H1 (cell line): ENCODE measurements around the gene PUSL1. TPM values are rescaled to one million over a fixed set of nuclear protein-coding genes. Genes with fewer than 3 reads are reported as not detected.

ENCODE experiments used
- CTCF ChIA-PET: fragments of 300-600 bp; sonication (Branson Sonifier 250); formaldehyde crosslinking; loops from one replicate; lab custom pipeline; 2021; ENCODE audit not compliant: partially characterized antibody; lab: Charles Lee
- POLR2A ChIA-PET: fragments of 300-600 bp; sonication (Branson Sonifier 250); formaldehyde crosslinking; loops from one replicate; lab custom pipeline; 2021; ENCODE audit warnings: inconsistent platforms; ENCODE audit not compliant: partially characterized antibody; lab: Charles Lee
- DNase-seq, 2 experiments: peaks; one replicate each; pipeline versions ENCODE4 v3.0.0 to v3.0.0-alpha.2; 2010 to 2022; ENCODE audit warnings: low spot score in 2 of 2, low read depth in 1 of 2, mixed read lengths in 1 of 2
- FAIRE-seq: peaks from 2 replicates; lab custom pipeline; 2011; peaks lifted over from hg19 to GRCh38; lab: Jason Lieb, UNC
- H2AFZ ChIP-seq: 2 replicates; pipeline ENCODE4 v1.8.1; 2012; ENCODE audit warnings: low read length, inconsistent platforms
- H2AK5ac ChIP-seq: 2 replicates; pipeline ENCODE4 v1.6.1; 2013; ENCODE audit warnings: low read depth, low read length
- H2BK120ac ChIP-seq: replicated peaks from 2 replicates; pipeline ENCODE3; 2013; ENCODE audit warnings: low read depth, low read length, inconsistent platforms
- H2BK12ac ChIP-seq: 2 replicates; pipeline ENCODE4 v1.6.1; 2013; ENCODE audit warnings: low read depth, low read length
- H2BK15ac ChIP-seq: 2 replicates; pipeline ENCODE4 v1.6.1; 2013; ENCODE audit warnings: low read length
- H2BK20ac ChIP-seq: 2 replicates; pipeline ENCODE4 v1.6.1; 2013; ENCODE audit warnings: low read length
- H2BK5ac ChIP-seq: 2 replicates; pipeline ENCODE4 v1.6.1; 2013; ENCODE audit warnings: low read depth, low read length
- H3K14ac ChIP-seq: 2 replicates; pipeline ENCODE4 v1.6.1; 2013; ENCODE audit warnings: inconsistent platforms; ENCODE audit not compliant: insufficient read length
- H3K18ac ChIP-seq: 2 replicates; pipeline ENCODE4 v1.6.1; 2013; ENCODE audit warnings: low read length; ENCODE audit errors: extremely low read depth
- H3K23ac ChIP-seq: 2 replicates; pipeline ENCODE4 v1.6.1; 2013; ENCODE audit warnings: inconsistent platforms; ENCODE audit not compliant: insufficient read length
- H3K23me2 ChIP-seq: 2 replicates; pipeline ENCODE4 v1.6.1; 2013; ENCODE audit warnings: low read depth, low read length
- H3K27ac ChIP-seq: 2 replicates; pipeline ENCODE4 v1.6.1; 2011; ENCODE audit warnings: low read depth, low read length, inconsistent platforms
- H3K27me3 ChIP-seq, 4 experiments: replicated peaks in 1 of 4; 1 replicate in 1 of 4; 2 replicates in 3 of 4; pipeline versions ENCODE4 v1.6.1 to v1.8.1; 2011 to 2013; ENCODE audit warnings: low read length in 3 of 4, mild to moderate bottlenecking in 3 of 4, inconsistent platforms in 2 of 4, mixed read lengths in 2 of 4, moderate library complexity in 1 of 4; ENCODE audit not compliant: control insufficient read depth in 3 of 4, insufficient read depth in 3 of 4; ENCODE audit errors: extremely low read depth in 1 of 4
- H3K36me3 ChIP-seq, 4 experiments: 2 replicates each; pipeline versions ENCODE4 v1.6.1 to v1.8.1; 2011 to 2013; ENCODE audit warnings: mild to moderate bottlenecking in 4 of 4, low read length in 3 of 4, moderate library complexity in 2 of 4, control low read depth in 1 of 4, inconsistent platforms in 1 of 4; ENCODE audit not compliant: insufficient read depth in 4 of 4, control insufficient read depth in 2 of 4
- H3K4ac ChIP-seq: replicated peaks from 2 replicates; pipeline ENCODE3; 2013; ENCODE audit warnings: low read length, low read depth, mixed read lengths, inconsistent platforms; ENCODE audit not compliant: insufficient read length
- H3K4me1 ChIP-seq, 4 experiments: replicated peaks in 1 of 4; 1 replicate in 1 of 4; 2 replicates in 3 of 4; pipeline versions ENCODE4 v1.6.1 to v1.8.1; 2011 to 2013; ENCODE audit warnings: low read length in 3 of 4, inconsistent platforms in 2 of 4, mixed read lengths in 1 of 4; ENCODE audit not compliant: insufficient read depth in 4 of 4, control insufficient read depth in 3 of 4
- H3K4me2 ChIP-seq, 2 experiments: 2 replicates each; pipeline versions ENCODE4 v1.6.1 to v1.8.1; 2011 to 2013; ENCODE audit warnings: low read depth in 2 of 2, low read length in 2 of 2, control low read depth in 1 of 2, inconsistent platforms in 1 of 2, mild to moderate bottlenecking in 1 of 2; ENCODE audit not compliant: insufficient read depth in 1 of 2
- H3K4me3 ChIP-seq, 4 experiments: fragments of 200-600, 300-600 bp in 1 of 4; sonication (generic), shearing (Covaris generic), sonication (Bioruptor Twin) in 1 of 4; 2 replicates each; pipeline versions ENCODE4 v1.5.1 to v1.8.1; 2011 to 2016; ENCODE audit warnings: low read length in 4 of 4, low read depth in 3 of 4, control low read depth in 2 of 4, inconsistent platforms in 2 of 4, mild to moderate bottlenecking in 2 of 4, mixed read lengths in 1 of 4, moderate library complexity in 1 of 4; ENCODE audit not compliant: insufficient read depth in 2 of 4; ENCODE audit errors: extremely low read depth in 1 of 4
- H3K56ac ChIP-seq: replicated peaks from 2 replicates; pipeline ENCODE3; 2013; ENCODE audit warnings: low read depth, mild to moderate bottlenecking, mixed read lengths, low read length, inconsistent platforms; ENCODE audit not compliant: insufficient read length
- H3K79me1 ChIP-seq: 2 replicates; pipeline ENCODE4 v1.6.1; 2013; ENCODE audit warnings: low read depth, low read length, control low read depth
- H3K79me2 ChIP-seq, 2 experiments: 2 replicates each; pipeline versions ENCODE4 v1.6.1 to v1.8.1; 2012 to 2013; ENCODE audit warnings: low read length in 2 of 2, mild to moderate bottlenecking in 2 of 2, inconsistent platforms in 1 of 2; ENCODE audit not compliant: insufficient read depth in 2 of 2, control insufficient read depth in 1 of 2
- H3K9ac ChIP-seq, 4 experiments: replicated peaks in 1 of 4; 1 replicate in 1 of 4; 2 replicates in 3 of 4; pipeline versions ENCODE4 v1.6.1 to v1.8.1; 2011 to 2013; ENCODE audit warnings: low read depth in 3 of 4, low read length in 3 of 4, control low read depth in 2 of 4, mild to moderate bottlenecking in 2 of 4, moderate library complexity in 2 of 4, inconsistent platforms in 1 of 4; ENCODE audit errors: extremely low read depth in 1 of 4
- H3K9me3 ChIP-seq, 2 experiments: 2 replicates each; pipeline versions ENCODE4 v1.6.1 to v1.8.1; 2012 to 2013; ENCODE audit warnings: mild to moderate bottlenecking in 2 of 2, moderate library complexity in 2 of 2, control low read depth in 1 of 2, inconsistent platforms in 1 of 2, low read depth in 1 of 2, low read length in 1 of 2, mixed read lengths in 1 of 2; ENCODE audit not compliant: insufficient read depth in 2 of 2
- H4K20me1 ChIP-seq, 2 experiments: replicated peaks in 1 of 2; 2 replicates each; pipeline versions ENCODE3 to v1.8.1; 2011 to 2013; ENCODE audit warnings: inconsistent platforms in 2 of 2, low read length in 2 of 2, mild to moderate bottlenecking in 1 of 2; ENCODE audit not compliant: insufficient read depth in 2 of 2, control insufficient read depth in 1 of 2
- H4K5ac ChIP-seq: 2 replicates; pipeline ENCODE4 v1.6.1; 2013; ENCODE audit warnings: low read length, low read depth, mixed read lengths, inconsistent platforms; ENCODE audit not compliant: insufficient read length
- H4K8ac ChIP-seq: 2 replicates; pipeline ENCODE4 v1.8.0; 2013; ENCODE audit warnings: mild to moderate bottlenecking, moderate library complexity, low read length, inconsistent platforms; ENCODE audit not compliant: insufficient read depth; ENCODE audit errors: extremely low read depth
- H4K91ac ChIP-seq: replicated peaks from 2 replicates; pipeline ENCODE3; 2013; ENCODE audit warnings: low read length, mixed read lengths, inconsistent platforms; ENCODE audit not compliant: insufficient read length
- WGBS, 2 experiments: shearing (Covaris generic) in 1 of 2; methylation state at CpG; one replicate each; pipeline versions ENCODE4 v1.1.6 to v1.1.7; 2013 to 2015; ENCODE audit warnings: low lambda C conversion rate in 2 of 2, mixed read lengths in 2 of 2, inconsistent platforms in 1 of 2, low coverage in 1 of 2, missing lambda C conversion rate in 1 of 2; ENCODE audit not compliant: insufficient replicate concordance in 2 of 2, insufficient coverage in 1 of 2, insufficient read length in 1 of 2; ENCODE audit errors: extremely low coverage in 1 of 2, missing lambda C conversion rate in 1 of 2; 5-methylcytosine and 5-hydroxymethylcytosine counted together
- polyA plus RNA-seq, 7 experiments: library from polyadenylated mRNA; depleted of rRNA in 3 of 7; stranded (reverse) in 5 of 7; unstranded in 2 of 7; fragments of >200 nt in 5 of 7; fragments of 200-250 nt in 2 of 7; gene quantifications; 1 replicate in 5 of 7; 2 replicates in 1 of 7; 4 replicates in 1 of 7; pipeline versions ENCODE4 v1.2.1 to v1.2.3, GENCODE V29; 2011 to 2013; ENCODE audit warnings: missing spikeins in 2 of 7, mixed read lengths in 2 of 7
- total RNA-seq: library from RNA; stranded (reverse); fragmentation: NEBNext Ultra II Directional; extraction: Animal tissue kit (Norgen Biotek cat#: 25700); gene quantifications from 2 replicates; pipeline ENCODE4 v1.2.1, GENCODE V29; 2021
- TF ChIP-seq, protein P1 (sequence below): IDR thresholded peaks from 2 replicates; pipeline ENCODE4 v1.6.1; 2012; ENCODE audit warnings: low read length, inconsistent platforms

The PUSL1 gene
- total and polyA plus RNA-seq, 2 of the 8 experiments (the other 6 are each of a cell fraction or from before 2014, with no cell fraction given): 38.8 to 87.4 TPM

DNA sequence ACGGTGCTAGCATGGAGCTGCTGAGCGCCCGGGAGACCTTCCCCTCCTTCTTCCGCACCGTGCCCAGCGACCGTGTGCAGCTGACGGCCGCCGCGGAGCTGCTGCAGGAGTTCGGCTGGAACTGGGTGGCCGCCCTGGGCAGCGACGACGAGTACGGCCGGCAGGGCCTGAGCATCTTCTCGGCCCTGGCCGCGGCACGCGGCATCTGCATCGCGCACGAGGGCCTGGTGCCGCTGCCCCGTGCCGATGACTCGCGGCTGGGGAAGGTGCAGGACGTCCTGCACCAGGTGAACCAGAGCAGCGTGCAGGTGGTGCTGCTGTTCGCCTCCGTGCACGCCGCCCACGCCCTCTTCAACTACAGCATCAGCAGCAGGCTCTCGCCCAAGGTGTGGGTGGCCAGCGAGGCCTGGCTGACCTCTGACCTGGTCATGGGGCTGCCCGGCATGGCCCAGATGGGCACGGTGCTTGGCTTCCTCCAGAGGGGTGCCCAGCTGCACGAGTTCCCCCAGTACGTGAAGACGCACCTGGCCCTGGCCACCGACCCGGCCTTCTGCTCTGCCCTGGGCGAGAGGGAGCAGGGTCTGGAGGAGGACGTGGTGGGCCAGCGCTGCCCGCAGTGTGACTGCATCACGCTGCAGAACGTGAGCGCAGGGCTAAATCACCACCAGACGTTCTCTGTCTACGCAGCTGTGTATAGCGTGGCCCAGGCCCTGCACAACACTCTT lies 23.8 kb downstream of the PUSL1 start:
- Histone ChIP-seq H2AFZ (no peak overlapping the region), H2BK12ac (no peak overlapping the region), H3K9me3 (peaks cover 0 to 6% of the 10 kb centered on the region in 2 experiments; a peak in 2 of 4 replicates), H2BK15ac (no peak overlapping the region), H2BK5ac (no peak overlapping the region), H3K27ac (no peak overlapping the region), H3K18ac (no peak overlapping the region), H3K23ac (no peak overlapping the region), H3K4ac (no peak overlapping the region), H2BK20ac (no peak overlapping the region)
- CTCF ChIA-PET: interaction anchor here (2.2 kb wide), 1 partner anchor 41 kb away, joined by 5 read pairs; no protein-coding TSS in a partner anchor
- TF ChIP-seq, protein P1, sequence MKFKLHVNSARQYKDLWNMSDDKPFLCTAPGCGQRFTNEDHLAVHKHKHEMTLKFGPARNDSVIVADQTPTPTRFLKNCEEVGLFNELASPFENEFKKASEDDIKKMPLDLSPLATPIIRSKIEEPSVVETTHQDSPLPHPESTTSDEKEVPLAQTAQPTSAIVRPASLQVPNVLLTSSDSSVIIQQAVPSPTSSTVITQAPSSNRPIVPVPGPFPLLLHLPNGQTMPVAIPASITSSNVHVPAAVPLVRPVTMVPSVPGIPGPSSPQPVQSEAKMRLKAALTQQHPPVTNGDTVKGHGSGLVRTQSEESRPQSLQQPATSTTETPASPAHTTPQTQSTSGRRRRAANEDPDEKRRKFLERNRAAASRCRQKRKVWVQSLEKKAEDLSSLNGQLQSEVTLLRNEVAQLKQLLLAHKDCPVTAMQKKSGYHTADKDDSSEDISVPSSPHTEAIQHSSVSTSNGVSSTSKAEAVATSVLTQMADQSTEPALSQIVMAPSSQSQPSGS: no peak
- TF ChIP-seq, all 59 proteins: peak for 0
- POLR2A ChIA-PET: interaction anchor here (0.5 to 9.0 kb wide), 13 partner anchors 9 to 70 kb away, joined by 3 to 134 read pairs (median 3); partner anchors contain the start of gene AURKAIP1
- Histone ChIP-seq H4K5ac (no peak overlapping the region), H4K20me1 (peaks cover 5 to 29% of the 10 kb centered on the region in 2 experiments), H3K56ac (no peak overlapping the region), H3K4me1 (no peaks in the 10 kb centered on the region; a peak in 2 of 7 replicates), H3K23me2 (peaks cover 2% of the 10 kb centered on the region; the same call in 1 of the 2 replicates), H3K79me1 (peaks cover 6% of the 10 kb centered on the region; the same call in 1 of the 2 replicates), H3K79me2 (no peaks in the 10 kb centered on the region), H3K9ac (no peak overlapping the region), H2BK120ac (no peak overlapping the region), H3K14ac (no peak overlapping the region), H2AK5ac (no peak overlapping the region), H3K4me3 (no peak overlapping the region), H4K91ac (no peak overlapping the region), H3K4me2 (no peak overlapping the region), H4K8ac (no peak overlapping the region), H3K36me3 (peaks cover 0 to 12% (median 0%) of the 10 kb centered on the region in 4 experiments; a peak in 2 of 8 replicates), H3K27me3 (no peaks in the 10 kb centered on the region; a peak in 1 of 7 replicates)
- FAIRE-seq (no peak), DNase-seq (no peak)
- 92% methylated on average over 54 of the region's 57 CpGs; no CpG with 5 or more reads in 1 of the 2 experiments for WGBS, 2 experiments
